Upper lobe of right lung (tissue), 1 donor: Measurements from ENCODE around the gene SMARCAD1. TPM values are rescaled to one million over a fixed set of nuclear protein-coding genes. Genes with fewer than 3 reads are reported as not detected.

Experiments
- ATAC-seq: fragments of 200-7000 bp; cut with Tn5 transposase; one replicate; pipeline ENCODE4 v1.9.1; 2020; ENCODE audit warnings: mild to moderate bottlenecking, moderate library complexity
- DNase-seq: peaks from one replicate; pipeline ENCODE4 v3.0.0-alpha.2; 2020
- H3K27ac ChIP-seq: fragments of 200-600 bp; one replicate; pipeline ENCODE4 v1.8.0; 2022
- H3K27me3 ChIP-seq: fragments of 200-600 bp; one replicate; pipeline ENCODE4 v1.8.0; 2022; ENCODE audit warnings: mild to moderate bottlenecking
- H3K36me3 ChIP-seq: fragments of 200-600 bp; one replicate; pipeline ENCODE4 v1.8.0; 2022
- H3K4me1 ChIP-seq: fragments of 200-600 bp; one replicate; pipeline ENCODE4 v1.8.0; 2022
- H3K4me3 ChIP-seq: fragments of 200-600 bp; one replicate; pipeline ENCODE4 v1.8.0; 2022; ENCODE audit warnings: mild to moderate bottlenecking
- H3K9me3 ChIP-seq: fragments of 200-600 bp; one replicate; pipeline ENCODE4 v1.8.0; 2022
- CTCF ChIP-seq: fragments of 200-600 bp; IDR thresholded peaks from one replicate; pipeline ENCODE4 v1.8.0; 2022; ENCODE audit warnings: antibody characterized with exemption
- intact Hi-C: fragments of 100-400 bp; cut with DNase I; formaldehyde crosslinking; loops from one replicate; pipeline ENCODE4 v1.11.0; 2022
- total RNA-seq: library from RNA; stranded (reverse); fragmentation: NEBNext Ultra II Directional; extraction: Animal tissue kit (Norgen Biotek cat#: 25700); gene quantifications from one replicate; pipeline ENCODE4 v1.2.1, GENCODE V29; 2021
- donor health status: DM: no; HTN: yes; CAD: no; lungs with severe emphysema.

SMARCAD1 gene
- total RNA-seq, 1 donor from 2014 or later: 21.0 TPM

- Histone ChIP-seq H3K27ac (no peak overlapping the region), H3K4me1 (no peaks in the 10 kb centered on the region), H3K4me3 (no peak overlapping the region), H3K36me3 (no peaks in the 10 kb centered on the region), H3K9me3 (no peaks in the 10 kb centered on the region), H3K27me3 (no peaks in the 10 kb centered on the region)
- TF ChIP-seq CTCF: no peak
- intact Hi-C loops: no loop called here
- ATAC-seq (no peak), DNase-seq (no peak)
These were observed 39.3 kb upstream of the SMARCAD1 start for GRCh38 chr4:94168321-94168720.

GRCh38 chr4:94169803-94170372, 37.8 kb upstream of the SMARCAD1 start:
- DNase-seq (no peak), ATAC-seq (no peak)
- Histone ChIP-seq H3K4me1 (no peaks in the 10 kb centered on the region), H3K27me3 (no peaks in the 10 kb centered on the region), H3K4me3 (no peak overlapping the region), H3K36me3 (no peaks in the 10 kb centered on the region), H3K9me3 (no peaks in the 10 kb centered on the region), H3K27ac (no peak overlapping the region)
- TF ChIP-seq CTCF: no peak
- intact Hi-C loops: no loop called here

DNA sequence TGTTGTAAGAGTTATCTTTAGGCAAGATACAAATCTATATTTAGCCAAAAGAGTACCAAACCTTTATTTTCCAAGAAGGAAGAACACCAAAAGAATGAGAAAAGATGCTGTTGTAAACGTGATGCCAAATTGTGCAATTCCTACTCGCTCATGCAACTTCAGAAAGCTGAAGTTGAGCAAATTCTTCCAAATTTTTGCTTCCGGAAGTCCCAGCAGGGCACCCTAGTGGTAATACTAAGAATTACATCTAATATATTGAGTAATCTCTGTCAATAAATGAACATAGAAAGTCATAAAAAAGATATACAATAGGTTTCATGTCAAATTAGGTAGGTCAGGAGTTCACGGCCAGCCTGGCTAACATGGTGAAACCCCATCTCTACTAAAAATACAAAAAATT, 36.0 kb upstream of the SMARCAD1 start:
- Histone ChIP-seq H3K4me3 (no peak overlapping the region), H3K27me3 (no peaks in the 10 kb centered on the region), H3K27ac (no peak overlapping the region), H3K36me3 (no peaks in the 10 kb centered on the region), H3K4me1 (no peaks in the 10 kb centered on the region), H3K9me3 (no peaks in the 10 kb centered on the region)
- ATAC-seq (no peak), DNase-seq (no peak)
- peak; percentile 29 for TF ChIP-seq CTCF
- intact Hi-C loops: no loop called here

- no peak overlapping the region for H3K27ac ChIP-seq
- H3K4me1 ChIP-seq: no peaks in the 10 kb centered on the region
- intact Hi-C loops: no loop called here
- ATAC-seq (no peak), DNase-seq (no peak)
- no peak for TF ChIP-seq CTCF
- no peaks in the 10 kb centered on the region for H3K9me3 ChIP-seq
- no peaks in the 10 kb centered on the region for H3K27me3 ChIP-seq
- no peak overlapping the region for H3K4me3 ChIP-seq
- H3K36me3 ChIP-seq: no peaks in the 10 kb centered on the region
These were observed 32.0 kb upstream of the SMARCAD1 start for GRCh38 chr4:94175553-94176261.

DNA sequence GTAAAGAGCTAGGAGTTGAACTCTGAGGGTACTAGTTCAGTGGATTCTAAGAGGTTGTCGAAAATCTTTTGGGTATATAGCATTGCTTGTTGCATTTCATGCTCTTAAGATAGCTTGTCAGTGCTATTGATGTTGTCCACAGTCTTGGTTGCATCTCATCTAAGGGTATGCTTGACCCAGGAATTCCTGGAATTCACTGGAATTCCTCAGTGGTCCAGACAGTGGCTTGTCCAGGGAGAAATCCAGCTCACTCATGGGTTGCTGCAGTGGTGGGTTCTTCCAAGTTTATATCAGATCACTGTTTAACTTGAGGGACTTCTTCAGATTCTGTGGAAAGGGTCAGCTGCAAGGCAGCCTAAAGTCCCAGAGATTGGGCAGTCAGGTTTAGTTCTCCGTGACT, 29.8 kb upstream of the SMARCAD1 start:
- no peaks in the 10 kb centered on the region for H3K27me3 ChIP-seq

More for the DNA sequence above, 29.8 kb upstream of the SMARCAD1 start:
- no peaks in the 10 kb centered on the region for H3K4me1 ChIP-seq
- no peak for TF ChIP-seq CTCF
- no peak overlapping the region for H3K27ac ChIP-seq
- ATAC-seq (no peak), DNase-seq (no peak)
- no peaks in the 10 kb centered on the region for H3K9me3 ChIP-seq
- intact Hi-C loops: no loop called here
- no peak overlapping the region for H3K4me3 ChIP-seq
- H3K36me3 ChIP-seq: no peaks in the 10 kb centered on the region
